ENCODE results near the gene RASSF8. TPM values are rescaled to one million over a fixed set of nuclear protein-coding genes. Genes with fewer than 3 reads are reported as not detected.

The RASSF8 gene
- total and polyA plus RNA-seq, 9 of the 15 experiments (the other 6 are each of a cell fraction or from before 2014, with no cell fraction given) = 0.01 to 0.36 (median 0.12) TPM; not detected in 1

GRCh38 chr12:26096036-26096435, 137.6 kb downstream of the RASSF8 start:
- Histone ChIP-seq H3K4me3 (no peak overlapping the region), H2AFZ (ENCODE audit: low read depth, low read length) (no peak overlapping the region), H3K79me2 (ENCODE audit: control insufficient read depth, insufficient read depth, low read length) (no peaks in the 10 kb centered on the region), H3K4me2 (ENCODE audit: insufficient read depth, low read length) (no peak overlapping the region), H3K9ac (ENCODE audit: insufficient read depth in 1 of 2, low read depth in 2 of 2, low read length in 2 of 2) (no peak overlapping the region), H3K9me1 (ENCODE audit: control insufficient read depth, insufficient read depth, low read length) (no peaks in the 10 kb centered on the region), H3K4me1 (replicated peaks in 1 of 2; ENCODE audit: control insufficient read depth in 2 of 2, insufficient read depth in 2 of 2, low read length in 2 of 2) (no peaks in the 10 kb centered on the region), H3K9me3 (replicated peaks; ENCODE audit: control insufficient read depth, insufficient read depth, low read depth, low read length) (no peaks in the 10 kb centered on the region), H3K36me3 (ENCODE audit: control insufficient read depth, insufficient read depth, low read length) (no peaks in the 10 kb centered on the region), H3K27ac (ENCODE audit: extremely low read depth, low read depth, low read length) (no peak overlapping the region), H4K20me1 (replicated peaks; ENCODE audit: control insufficient read depth, insufficient read depth, low read length) (no peaks in the 10 kb centered on the region), H3K27me3 (ENCODE audit: control insufficient read depth in 2 of 2, insufficient read depth in 2 of 2, low read length in 2 of 2) (no peaks in the 10 kb centered on the region; a peak in 1 of 5 replicates)
- in situ Hi-C loops (cut with MboI) (no loop called here), intact Hi-C loops (cut with micrococcal nuclease) (loop anchor here (2.0 to 10.0 kb wide), 4 partner anchors 429 to 609 kb away; no protein-coding TSS in a partner anchor)
- ChIA-PET POLR2A (interaction anchor here (1.2 kb wide), 1 partner anchor 337 kb away, joined by 3 read pairs; no protein-coding TSS in a partner anchor), CTCF (ENCODE audit: low intra/inter-chr PET ratio) (interaction anchor here (1.1 to 2.5 kb wide), 3 partner anchors 370 to 605 kb away, joined by 4 to 10 read pairs (median 9); no protein-coding TSS in a partner anchor)
- BruUV-seq (replicated peaks) = no TSS peak
- DNase-seq (ENCODE audit: extremely low read depth in 1 of 4, low spot score in 3 of 4) (no peak), ATAC-seq (no peak), FAIRE-seq (no peak)
- no peak for TF ChIP-seq CSDE1 (IDR thresholded peaks at IDR 0.05)
- TF ChIP-seq GMEB1 (CRISPR knock-in tag; IDR thresholded peaks at IDR 0.05) = no peak
- TF ChIP-seq, protein P1, sequence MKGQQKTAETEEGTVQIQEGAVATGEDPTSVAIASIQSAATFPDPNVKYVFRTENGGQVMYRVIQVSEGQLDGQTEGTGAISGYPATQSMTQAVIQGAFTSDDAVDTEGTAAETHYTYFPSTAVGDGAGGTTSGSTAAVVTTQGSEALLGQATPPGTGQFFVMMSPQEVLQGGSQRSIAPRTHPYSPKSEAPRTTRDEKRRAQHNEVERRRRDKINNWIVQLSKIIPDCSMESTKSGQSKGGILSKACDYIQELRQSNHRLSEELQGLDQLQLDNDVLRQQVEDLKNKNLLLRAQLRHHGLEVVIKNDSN (CRISPR knock-in tag; IDR thresholded peaks at IDR 0.05) = no peak
- TF ChIP-seq IRF2 (CRISPR knock-in tag; IDR thresholded peaks at IDR 0.05) = no peak
- TF ChIP-seq ZNF444 (CRISPR knock-in tag; IDR thresholded peaks at IDR 0.05) = no peak
- no peak for TF ChIP-seq FOXO4 (CRISPR knock-in tag; IDR thresholded peaks at IDR 0.05)
- no peak for TF ChIP-seq POLR3G (IDR thresholded peaks at IDR 0.05; ENCODE audit: extremely low read depth, insufficient read length, insufficient replicate concordance)
- 0% methylated on average over 2 of the region's 2 CpGs for WGBS (ENCODE audit: insufficient coverage, low coverage, missing lambda C conversion rate)
